ENCODE measurements around the gene KCTD5.

DNA sequence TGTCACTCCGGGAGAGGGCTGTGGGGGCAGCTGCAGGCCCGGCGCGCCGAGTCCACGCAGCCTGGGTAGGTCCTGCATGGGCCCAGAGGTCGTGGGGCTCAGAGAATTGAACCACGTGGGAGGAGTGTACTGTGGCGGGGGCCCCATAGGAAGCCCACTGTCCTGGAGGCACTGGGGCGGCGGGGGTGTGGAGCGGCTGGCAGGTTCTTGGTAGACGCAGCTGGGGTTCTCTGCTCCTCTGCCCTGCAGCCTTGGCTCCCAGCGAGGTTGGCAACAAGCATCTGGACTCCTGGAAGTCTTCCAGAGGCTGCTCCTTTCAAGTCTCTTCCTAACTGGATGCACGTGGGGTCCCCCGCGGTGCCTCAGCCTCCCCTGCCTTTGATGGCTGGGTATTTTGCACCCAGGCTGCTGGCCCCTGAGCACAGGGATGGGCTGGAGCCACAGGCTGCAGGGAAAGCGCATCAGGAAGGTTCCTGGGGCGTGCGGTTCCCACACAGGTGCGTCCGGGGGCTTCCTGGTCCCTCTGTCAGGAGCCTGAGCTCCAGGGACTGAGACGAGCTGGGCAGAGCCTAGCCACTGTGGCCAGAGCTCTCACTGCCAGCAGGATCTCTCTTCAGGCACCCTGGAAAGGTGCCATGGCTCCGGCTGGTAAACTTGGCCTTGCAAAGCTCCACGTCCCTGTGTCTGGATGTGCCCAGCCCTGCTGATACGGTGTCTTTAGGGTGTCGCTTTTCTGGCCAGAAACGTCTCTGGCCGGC is 9.3 kb downstream of the KCTD5 start:
- TF ChIP-seq ZBTB49 (tag by site-specific recombination; IDR thresholded peaks at IDR 0.05; ENCODE audit: low read depth) (no peak), ZNF785 (tag by site-specific recombination; IDR thresholded peaks at IDR 0.05) (no peak), ZNF121 (tag by site-specific recombination; IDR thresholded peaks at IDR 0.05) (no peak), KLF10 (tag by site-specific recombination; IDR thresholded peaks at IDR 0.05) (no peak), PRDM2 (tag by site-specific recombination; IDR thresholded peaks at IDR 0.05; ENCODE audit: borderline replicate concordance) (no peak), ZNF335 (tag by site-specific recombination; conservative IDR thresholded peaks at IDR 0.05) (no peak), ZNF274 (IDR thresholded peaks at IDR 0.05; ENCODE audit: low read length) (no peak), ZNF274 (tag by site-specific recombination; IDR thresholded peaks at IDR 0.05; ENCODE audit: borderline replicate concordance) (no peak), ZNF621 (tag by site-specific recombination; IDR thresholded peaks at IDR 0.05) (no peak), ZNF670 (tag by site-specific recombination; IDR thresholded peaks at IDR 0.05; ENCODE audit: low read depth) (no peak), BCL11A (tag by site-specific recombination; IDR thresholded peaks at IDR 0.05; ENCODE audit: low read depth) (no peak)
- TF ChIP-seq, protein P1, sequence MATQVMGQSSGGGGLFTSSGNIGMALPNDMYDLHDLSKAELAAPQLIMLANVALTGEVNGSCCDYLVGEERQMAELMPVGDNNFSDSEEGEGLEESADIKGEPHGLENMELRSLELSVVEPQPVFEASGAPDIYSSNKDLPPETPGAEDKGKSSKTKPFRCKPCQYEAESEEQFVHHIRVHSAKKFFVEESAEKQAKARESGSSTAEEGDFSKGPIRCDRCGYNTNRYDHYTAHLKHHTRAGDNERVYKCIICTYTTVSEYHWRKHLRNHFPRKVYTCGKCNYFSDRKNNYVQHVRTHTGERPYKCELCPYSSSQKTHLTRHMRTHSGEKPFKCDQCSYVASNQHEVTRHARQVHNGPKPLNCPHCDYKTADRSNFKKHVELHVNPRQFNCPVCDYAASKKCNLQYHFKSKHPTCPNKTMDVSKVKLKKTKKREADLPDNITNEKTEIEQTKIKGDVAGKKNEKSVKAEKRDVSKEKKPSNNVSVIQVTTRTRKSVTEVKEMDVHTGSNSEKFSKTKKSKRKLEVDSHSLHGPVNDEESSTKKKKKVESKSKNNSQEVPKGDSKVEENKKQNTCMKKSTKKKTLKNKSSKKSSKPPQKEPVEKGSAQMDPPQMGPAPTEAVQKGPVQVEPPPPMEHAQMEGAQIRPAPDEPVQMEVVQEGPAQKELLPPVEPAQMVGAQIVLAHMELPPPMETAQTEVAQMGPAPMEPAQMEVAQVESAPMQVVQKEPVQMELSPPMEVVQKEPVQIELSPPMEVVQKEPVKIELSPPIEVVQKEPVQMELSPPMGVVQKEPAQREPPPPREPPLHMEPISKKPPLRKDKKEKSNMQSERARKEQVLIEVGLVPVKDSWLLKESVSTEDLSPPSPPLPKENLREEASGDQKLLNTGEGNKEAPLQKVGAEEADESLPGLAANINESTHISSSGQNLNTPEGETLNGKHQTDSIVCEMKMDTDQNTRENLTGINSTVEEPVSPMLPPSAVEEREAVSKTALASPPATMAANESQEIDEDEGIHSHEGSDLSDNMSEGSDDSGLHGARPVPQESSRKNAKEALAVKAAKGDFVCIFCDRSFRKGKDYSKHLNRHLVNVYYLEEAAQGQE (tag by site-specific recombination; IDR thresholded peaks at IDR 0.05), result no peak
- TF ChIP-seq, protein P2, sequence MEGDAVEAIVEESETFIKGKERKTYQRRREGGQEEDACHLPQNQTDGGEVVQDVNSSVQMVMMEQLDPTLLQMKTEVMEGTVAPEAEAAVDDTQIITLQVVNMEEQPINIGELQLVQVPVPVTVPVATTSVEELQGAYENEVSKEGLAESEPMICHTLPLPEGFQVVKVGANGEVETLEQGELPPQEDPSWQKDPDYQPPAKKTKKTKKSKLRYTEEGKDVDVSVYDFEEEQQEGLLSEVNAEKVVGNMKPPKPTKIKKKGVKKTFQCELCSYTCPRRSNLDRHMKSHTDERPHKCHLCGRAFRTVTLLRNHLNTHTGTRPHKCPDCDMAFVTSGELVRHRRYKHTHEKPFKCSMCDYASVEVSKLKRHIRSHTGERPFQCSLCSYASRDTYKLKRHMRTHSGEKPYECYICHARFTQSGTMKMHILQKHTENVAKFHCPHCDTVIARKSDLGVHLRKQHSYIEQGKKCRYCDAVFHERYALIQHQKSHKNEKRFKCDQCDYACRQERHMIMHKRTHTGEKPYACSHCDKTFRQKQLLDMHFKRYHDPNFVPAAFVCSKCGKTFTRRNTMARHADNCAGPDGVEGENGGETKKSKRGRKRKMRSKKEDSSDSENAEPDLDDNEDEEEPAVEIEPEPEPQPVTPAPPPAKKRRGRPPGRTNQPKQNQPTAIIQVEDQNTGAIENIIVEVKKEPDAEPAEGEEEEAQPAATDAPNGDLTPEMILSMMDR (tag by site-specific recombination; IDR thresholded peaks at IDR 0.05), result no peak
- TF ChIP-seq, protein P3, sequence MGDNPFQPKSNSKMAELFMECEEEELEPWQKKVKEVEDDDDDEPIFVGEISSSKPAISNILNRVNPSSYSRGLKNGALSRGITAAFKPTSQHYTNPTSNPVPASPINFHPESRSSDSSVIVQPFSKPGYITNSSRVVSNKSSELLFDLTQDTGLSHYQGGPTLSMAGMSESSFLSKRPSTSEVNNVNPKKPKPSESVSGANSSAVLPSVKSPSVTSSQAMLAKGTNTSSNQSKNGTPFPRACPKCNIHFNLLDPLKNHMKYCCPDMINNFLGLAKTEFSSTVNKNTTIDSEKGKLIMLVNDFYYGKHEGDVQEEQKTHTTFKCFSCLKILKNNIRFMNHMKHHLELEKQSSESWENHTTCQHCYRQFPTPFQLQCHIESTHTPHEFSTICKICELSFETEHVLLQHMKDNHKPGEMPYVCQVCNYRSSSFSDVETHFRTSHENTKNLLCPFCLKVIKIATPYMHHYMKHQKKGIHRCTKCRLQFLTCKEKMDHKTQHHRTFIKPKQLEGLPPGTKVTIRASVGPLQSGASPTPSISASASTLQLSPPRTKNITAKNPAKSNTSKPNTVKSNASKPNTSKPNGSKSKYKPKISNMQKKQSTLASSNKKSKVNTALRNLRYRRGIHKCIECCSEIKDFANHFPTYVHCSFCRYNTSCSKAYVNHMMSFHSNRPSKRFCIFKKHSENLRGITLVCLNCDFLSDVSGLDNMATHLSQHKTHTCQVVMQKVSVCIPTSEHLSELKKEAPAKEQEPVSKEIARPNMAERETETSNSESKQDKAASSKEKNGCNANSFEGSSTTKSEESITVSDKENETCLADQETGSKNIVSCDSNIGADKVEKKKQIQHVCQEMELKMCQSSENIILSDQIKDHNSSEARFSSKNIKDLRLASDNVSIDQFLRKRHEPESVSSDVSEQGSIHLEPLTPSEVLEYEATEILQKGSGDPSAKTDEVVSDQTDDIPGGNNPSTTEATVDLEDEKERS (tag by site-specific recombination; IDR thresholded peaks at IDR 0.05), result no peak
